NOMO-1 treated with DMSO at 0.1 percent for 48 hours (cell line): ENCODE results near the gene AAR2.

Experiments used
- DNase-seq: peaks from one replicate; lab custom pipeline; 2025; ENCODE audit not compliant: unreplicated experiment; lab: John Stamatoyannopoulos, UW

The AAR2 gene

GRCh38 chr20:36218380-36219064 is 17.8 kb upstream of the AAR2 start:
- no peak for DNase-seq

GRCh38 chr20:36219671-36220220 is 16.5 kb upstream of the AAR2 start:
- DNase-seq = no peak

- no peak for DNase-seq
Observed at GRCh38 chr20:36225666-36226065, 10.6 kb upstream of the AAR2 start.

- DNase-seq = no peak
Observed at GRCh38 chr20:36228770-36229169, 7.5 kb upstream of the AAR2 start.

- no peak for DNase-seq
Observed at GRCh38 chr20:36230019-36230418, 6.3 kb upstream of the AAR2 start.

GRCh38 chr20:36231331-36231730 is 4.9 kb upstream of the AAR2 start:
- no peak for DNase-seq

- DNase-seq = no peak
Observed at GRCh38 chr20:36234771-36235320, 1.4 kb upstream of the AAR2 start.

- DNase-seq = no peak
Observed at GRCh38 chr20:36236786-36237121, 476 bp downstream of the AAR2 start.

GRCh38 chr20:36237477-36237876 is 1.2 kb downstream of the AAR2 start:
- no peak for DNase-seq

- DNase-seq = no peak
Observed at GRCh38 chr20:36238153-36238552, 1.9 kb downstream of the AAR2 start.

- DNase-seq = no peak
Observed at GRCh38 chr20:36238760-36239159, 2.5 kb downstream of the AAR2 start.

- DNase-seq = no peak
Observed at GRCh38 chr20:36240076-36240475, 3.8 kb downstream of the AAR2 start.

GRCh38 chr20:36241678-36242077 is 5.4 kb downstream of the AAR2 start:
- DNase-seq = no peak

- DNase-seq = no peak
Observed at GRCh38 chr20:36243726-36244125, 7.4 kb downstream of the AAR2 start.

- DNase-seq = no peak
Observed at GRCh38 chr20:36246401-36246800, 10.1 kb downstream of the AAR2 start.

- no peak for DNase-seq
Observed at GRCh38 chr20:36248836-36249235, 12.6 kb downstream of the AAR2 start.

- DNase-seq = no peak
Observed at GRCh38 chr20:36249450-36249849, 13.2 kb downstream of the AAR2 start.

- DNase-seq = no peak
Observed at GRCh38 chr20:36251426-36251825, 15.1 kb downstream of the AAR2 start.

- DNase-seq = no peak
Observed at GRCh38 chr20:36252511-36252910, 16.2 kb downstream of the AAR2 start.

GRCh38 chr20:36253036-36253435 is 16.8 kb downstream of the AAR2 start:
- DNase-seq = no peak

- DNase-seq = no peak
Observed at GRCh38 chr20:36254076-36254475, 17.8 kb downstream of the AAR2 start.

- no peak for DNase-seq
Observed at GRCh38 chr20:36255445-36255844, 19.2 kb downstream of the AAR2 start.
